Activated T-cell treated with anti-CD3 and anti-CD28 coated beads, Interleukin-2, amount 50 U/mL, for 24 hours (primary cell): ENCODE measurements around the gene ANO10.
"Not testable (repeated sequence)": the region's sequence is repeated elsewhere in the genome, so short reads cannot be mapped to it uniquely, and the experiment has no call there.

Experiments used
- DNase-seq: peaks from one replicate; pipeline ENCODE4 v3.0.0-alpha.2; 2020
- H3K27ac Mint-ChIP-seq: 2 replicates; pipeline ENCODE4 v1.8.0; 2020; ENCODE audit warnings: mild to moderate bottlenecking, mixed read lengths
- H3K27me3 Mint-ChIP-seq: 2 replicates; pipeline ENCODE4 v1.8.0; 2020; ENCODE audit warnings: mixed read lengths
- H3K36me3 Mint-ChIP-seq: 2 replicates; pipeline ENCODE4 v1.8.0; 2020; ENCODE audit warnings: low read depth, mixed read lengths
- H3K4me1 Mint-ChIP-seq: 2 replicates; pipeline ENCODE4 v1.8.0; 2020; ENCODE audit warnings: low read depth, mixed read lengths
- H3K4me3 Mint-ChIP-seq: 2 replicates; pipeline ENCODE4 v1.8.0; 2020; ENCODE audit warnings: mild to moderate bottlenecking, moderate library complexity, mixed read lengths
- H3K9me3 Mint-ChIP-seq: 2 replicates; pipeline ENCODE4 v1.8.0; 2020; ENCODE audit warnings: mixed read lengths

The ANO10 gene

DNA sequence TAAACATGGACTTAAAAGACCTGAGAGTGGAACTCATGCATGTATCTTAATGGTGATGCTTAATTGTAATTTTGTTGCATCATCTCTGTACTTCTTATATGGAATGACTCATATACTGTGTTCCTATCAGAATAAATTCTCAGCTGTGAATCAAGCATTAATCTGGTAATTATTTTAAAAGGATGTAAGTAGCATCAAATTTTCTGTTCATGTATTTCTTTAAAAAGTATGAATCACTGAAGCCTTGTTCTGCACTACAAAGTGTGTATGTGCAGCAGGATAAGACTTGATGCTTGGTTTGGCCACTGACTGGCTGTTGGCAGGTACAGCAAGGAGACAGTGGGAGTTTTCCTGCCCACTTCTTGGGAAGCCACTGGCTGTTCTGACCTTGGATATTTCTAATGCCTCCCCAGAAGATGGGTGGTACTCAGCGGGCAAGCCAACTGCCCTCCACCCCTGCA is 123.9 kb downstream of the ANO10 start:
- Mint-ChIP-seq H3K27me3 (no peaks in the 10 kb centered on the region), H3K4me3 (no peak overlapping the region), H3K27ac (peak overlapping the region; percentile 69), H3K36me3 (no peaks in the 10 kb centered on the region), H3K4me1 (peaks cover 59% of the 10 kb centered on the region), H3K9me3 (no peaks in the 10 kb centered on the region)
- no peak for DNase-seq

DNA sequence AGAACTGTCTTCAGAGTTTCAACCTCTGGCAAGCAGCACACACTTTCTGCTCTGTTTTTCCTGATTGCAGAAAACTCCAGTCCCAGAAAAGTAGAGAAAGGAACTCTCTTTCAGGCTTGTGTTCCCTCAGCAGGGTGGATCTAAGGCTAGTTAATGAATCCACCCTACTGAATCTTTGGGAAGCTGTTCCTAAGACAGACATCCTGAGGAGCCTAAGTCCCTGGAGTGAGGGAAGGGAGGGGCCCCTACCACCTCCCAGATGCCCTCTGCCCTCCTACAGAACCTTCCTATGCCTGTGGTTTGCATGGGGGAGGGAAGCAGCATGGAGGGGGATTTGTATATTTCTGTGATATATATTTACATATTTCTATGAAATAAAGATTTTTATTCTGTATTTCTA is 124.4 kb downstream of the ANO10 start:
- no peaks in the 10 kb centered on the region for H3K27me3 Mint-ChIP-seq

DNA sequence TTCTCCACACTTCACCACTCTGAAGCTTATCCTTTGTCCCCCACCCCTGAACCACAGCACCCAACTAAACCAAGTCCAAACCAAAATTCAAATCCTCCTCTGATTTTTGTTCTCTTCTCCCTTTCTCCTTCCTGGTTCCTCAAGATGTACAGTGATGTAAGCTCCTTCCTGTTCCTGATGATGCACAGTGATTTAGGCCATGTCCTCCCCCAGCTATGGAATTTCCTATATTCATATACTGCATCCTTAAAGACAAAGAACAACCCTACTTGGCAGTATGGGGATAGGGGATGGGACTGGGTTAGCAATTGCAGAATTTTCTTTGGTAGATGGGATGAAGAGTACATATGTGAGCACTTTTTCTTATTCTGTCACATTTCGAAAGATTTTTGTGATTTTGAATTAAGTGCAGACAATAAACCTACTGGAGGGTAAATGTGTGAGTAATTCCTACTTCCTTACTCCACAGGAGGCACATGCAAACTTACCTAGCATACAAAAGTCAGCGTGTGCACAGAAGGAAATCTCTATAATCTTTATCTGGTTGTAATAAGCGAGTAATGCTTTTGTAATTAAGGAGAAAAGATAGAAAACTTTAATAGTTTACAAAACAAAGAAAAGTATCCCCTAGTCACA is 125.0 kb downstream of the ANO10 start:
- Mint-ChIP-seq H3K27me3 (no peaks in the 10 kb centered on the region), H3K9me3 (no peaks in the 10 kb centered on the region), H3K4me3 (no peak overlapping the region), H3K27ac (peak overlapping the region; percentile 47), H3K4me1 (peaks cover 57% of the 10 kb centered on the region), H3K36me3 (no peaks in the 10 kb centered on the region)
- DNase-seq, result no peak

More for the DNA sequence above, 124.4 kb downstream of the ANO10 start:
- Mint-ChIP-seq H3K4me3 (no peak overlapping the region), H3K27ac (peak overlapping the region; percentile 47), H3K4me1 (peaks cover 55% of the 10 kb centered on the region), H3K36me3 (no peaks in the 10 kb centered on the region), H3K9me3 (no peaks in the 10 kb centered on the region)
- no peak for DNase-seq

DNA sequence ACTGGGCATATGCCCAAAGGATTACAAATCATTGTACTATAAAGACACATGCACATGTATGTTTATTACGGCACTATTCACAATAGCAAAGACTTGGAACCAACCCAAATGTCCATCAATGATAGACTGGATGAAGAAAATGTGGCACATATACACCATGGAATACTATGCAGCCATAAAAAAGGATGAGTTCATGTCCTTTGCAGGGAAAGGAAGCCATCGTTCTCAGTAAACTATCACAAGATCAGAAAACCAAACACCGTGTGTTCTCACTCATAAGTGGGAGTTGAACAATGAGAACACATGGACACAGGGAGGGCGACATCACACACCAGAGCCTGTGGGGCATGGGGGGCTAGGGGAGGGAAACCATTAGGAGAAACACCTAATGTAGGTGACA is 128.9 kb downstream of the ANO10 start:
- H3K27me3 Mint-ChIP-seq, H3K4me3 Mint-ChIP-seq, H3K9me3 Mint-ChIP-seq, H3K36me3 Mint-ChIP-seq, H3K27ac Mint-ChIP-seq, DNase-seq: not testable (repeated sequence)
- H3K4me1 Mint-ChIP-seq, result peaks cover 34% of the 10 kb centered on the region

DNA sequence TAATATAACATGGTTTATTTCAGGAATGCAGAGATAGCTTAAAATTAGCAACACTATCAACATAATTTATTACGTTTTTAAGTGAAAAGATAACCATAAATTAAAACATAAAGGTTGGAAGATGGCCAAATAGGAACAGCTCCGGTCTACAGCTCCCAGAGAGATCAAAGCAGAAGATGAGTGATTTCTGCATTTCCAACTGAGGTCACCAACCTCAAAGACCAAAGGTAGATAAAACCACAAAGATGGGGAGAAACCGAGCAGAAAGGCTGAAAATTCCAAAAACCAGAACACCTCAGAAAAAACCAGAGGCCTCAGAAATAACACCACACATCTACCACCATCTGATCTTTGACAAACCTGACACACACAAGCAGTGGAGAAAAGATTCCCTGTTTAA is 130.0 kb downstream of the ANO10 start:
- DNase-seq, H3K27me3 Mint-ChIP-seq, H3K36me3 Mint-ChIP-seq, H3K9me3 Mint-ChIP-seq, H3K27ac Mint-ChIP-seq, H3K4me3 Mint-ChIP-seq: not testable (repeated sequence)
- H3K4me1 Mint-ChIP-seq, result peaks cover 24% of the 10 kb centered on the region

DNA sequence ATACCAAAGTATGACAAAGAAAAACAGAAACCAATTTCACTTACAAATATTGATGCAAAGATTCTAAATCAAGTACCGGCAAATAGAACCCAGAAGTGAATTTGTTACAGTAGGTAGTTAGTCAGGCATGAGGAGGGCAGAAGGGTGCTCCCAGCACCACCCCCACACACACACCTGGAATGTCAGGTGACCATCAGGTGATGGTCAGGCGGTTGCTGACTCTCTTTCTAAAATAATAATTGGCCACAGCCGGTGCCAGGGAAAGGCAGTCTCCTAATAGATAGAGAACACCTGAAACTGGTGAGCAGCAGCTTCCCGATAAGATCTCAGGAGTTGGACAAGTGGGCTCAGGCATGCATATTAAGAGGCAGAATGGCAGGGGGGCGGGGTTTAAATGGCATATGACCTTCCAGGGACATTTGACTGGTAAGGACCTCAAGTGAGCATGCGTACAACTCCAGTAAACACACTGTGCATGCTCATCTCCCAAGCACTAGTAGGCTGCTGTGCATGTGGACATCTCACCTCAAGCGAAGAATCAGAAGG is 131.1 kb downstream of the ANO10 start:
- no peak for DNase-seq
- Mint-ChIP-seq H3K36me3 (no peaks in the 10 kb centered on the region), H3K9me3 (no peaks in the 10 kb centered on the region), H3K4me3 (no peak overlapping the region), H3K27me3 (no peaks in the 10 kb centered on the region), H3K27ac (no peak overlapping the region), H3K4me1 (peaks cover 19% of the 10 kb centered on the region)

DNA sequence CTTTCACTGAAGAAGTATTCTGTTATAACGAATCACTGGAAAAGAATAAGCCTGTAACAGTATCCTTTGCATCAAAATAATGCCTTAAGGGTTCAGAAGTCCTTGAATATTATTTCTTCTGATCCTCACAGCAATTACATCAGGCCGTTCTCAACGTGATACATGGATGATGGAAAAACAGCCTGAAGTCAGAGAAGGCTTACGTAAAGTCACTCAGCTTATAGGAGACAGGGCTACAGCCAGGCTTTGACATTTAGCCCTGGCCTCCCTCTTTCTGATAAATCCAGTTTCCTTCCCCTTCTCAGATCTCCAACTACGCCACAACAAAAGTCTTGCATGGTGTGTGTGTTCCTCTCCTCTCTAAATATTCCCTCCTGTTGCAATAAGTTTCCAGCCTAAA is 131.9 kb downstream of the ANO10 start:
- no peaks in the 10 kb centered on the region for H3K36me3 Mint-ChIP-seq
- H3K4me3 Mint-ChIP-seq, result no peak overlapping the region
- peaks cover 2% of the 10 kb centered on the region for H3K9me3 Mint-ChIP-seq
- H3K27me3 Mint-ChIP-seq, result no peaks in the 10 kb centered on the region
- peaks cover 19% of the 10 kb centered on the region for H3K4me1 Mint-ChIP-seq
- H3K27ac Mint-ChIP-seq, result no peak overlapping the region
- DNase-seq, result no peak

DNA sequence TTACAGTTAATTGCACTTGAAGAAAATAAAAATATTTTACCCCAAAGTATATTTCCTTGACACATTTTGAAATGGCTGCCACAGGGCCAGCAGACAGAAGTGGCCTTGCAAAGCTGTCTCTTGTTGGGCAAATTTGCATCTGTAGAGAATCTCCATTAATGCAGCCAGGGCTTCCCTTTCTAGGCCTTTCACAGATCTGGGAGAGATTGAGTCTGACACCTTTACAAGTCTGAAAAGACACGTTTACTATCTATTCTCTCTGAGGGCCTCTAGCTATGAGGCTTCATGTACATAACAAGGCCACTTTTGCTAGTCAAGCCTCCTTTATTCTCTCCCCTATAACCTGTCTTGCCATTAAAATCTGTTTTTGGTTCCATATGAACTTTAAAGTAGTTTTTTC is 135.9 kb downstream of the ANO10 start:
- Mint-ChIP-seq H3K9me3 (peaks cover 9% of the 10 kb centered on the region), H3K4me3 (no peak overlapping the region), H3K27me3 (no peaks in the 10 kb centered on the region), H3K27ac (no peak overlapping the region), H3K4me1 (peaks cover 25% of the 10 kb centered on the region), H3K36me3 (no peaks in the 10 kb centered on the region)
- no peak for DNase-seq

DNA sequence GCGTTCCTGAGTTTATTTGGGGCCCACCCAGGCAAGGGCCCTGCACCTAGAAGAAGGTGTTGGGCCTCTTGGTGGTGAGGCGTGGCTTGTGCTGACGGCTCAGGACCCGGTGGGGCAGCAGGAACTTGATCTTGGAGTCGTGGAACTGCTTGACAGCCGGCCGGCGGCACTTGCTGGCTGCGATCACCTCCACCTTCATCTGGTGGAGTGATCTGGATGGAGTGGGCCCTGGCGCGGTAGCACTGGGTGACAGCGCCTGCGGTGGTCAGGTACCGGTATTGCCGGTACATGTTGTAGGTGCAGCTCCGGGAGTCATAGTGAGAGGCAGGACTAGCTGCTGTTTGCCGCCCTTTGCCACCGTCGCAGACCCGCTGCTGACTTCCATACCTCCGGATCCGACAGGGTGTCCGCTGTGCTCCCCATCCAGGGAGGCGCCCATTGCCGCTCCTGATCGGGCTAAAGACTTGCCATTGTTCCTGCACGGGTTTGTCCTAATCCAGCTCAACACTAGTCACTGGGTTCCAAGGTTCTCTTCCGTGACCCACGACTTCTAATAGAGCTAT is 136.8 kb downstream of the ANO10 start:
- peaks cover 9% of the 10 kb centered on the region for H3K9me3 Mint-ChIP-seq
- no peak overlapping the region for H3K27ac Mint-ChIP-seq
- no peak overlapping the region for H3K4me3 Mint-ChIP-seq
- H3K27me3 Mint-ChIP-seq, result no peaks in the 10 kb centered on the region
- no peak for DNase-seq
- H3K36me3 Mint-ChIP-seq, result no peaks in the 10 kb centered on the region
- peaks cover 19% of the 10 kb centered on the region for H3K4me1 Mint-ChIP-seq

DNA sequence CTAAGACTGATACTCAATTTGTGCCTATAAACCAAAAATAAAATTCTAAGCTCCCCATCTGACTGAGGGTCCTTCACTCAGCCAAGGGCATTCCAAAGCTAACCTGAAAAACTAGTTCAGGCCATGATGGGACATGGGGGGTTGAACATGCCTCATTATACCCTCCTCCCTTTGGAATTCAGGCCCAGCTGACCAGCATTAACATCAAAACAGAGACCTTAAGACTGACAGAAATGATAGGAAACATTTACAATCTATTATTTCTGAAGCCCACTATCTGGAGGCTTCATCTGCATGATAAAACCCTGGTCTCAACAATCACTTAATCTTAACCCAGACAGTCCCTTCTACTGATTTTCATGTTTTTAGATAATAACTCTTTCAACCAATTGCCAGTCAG is 140.4 kb downstream of the ANO10 start:
- no peaks in the 10 kb centered on the region for H3K36me3 Mint-ChIP-seq
- no peak for DNase-seq
- no peaks in the 10 kb centered on the region for H3K27me3 Mint-ChIP-seq
- no peak overlapping the region for H3K4me3 Mint-ChIP-seq
- H3K4me1 Mint-ChIP-seq, result peaks cover 52% of the 10 kb centered on the region
- no peak overlapping the region for H3K27ac Mint-ChIP-seq
- H3K9me3 Mint-ChIP-seq, result peaks cover 9% of the 10 kb centered on the region

DNA sequence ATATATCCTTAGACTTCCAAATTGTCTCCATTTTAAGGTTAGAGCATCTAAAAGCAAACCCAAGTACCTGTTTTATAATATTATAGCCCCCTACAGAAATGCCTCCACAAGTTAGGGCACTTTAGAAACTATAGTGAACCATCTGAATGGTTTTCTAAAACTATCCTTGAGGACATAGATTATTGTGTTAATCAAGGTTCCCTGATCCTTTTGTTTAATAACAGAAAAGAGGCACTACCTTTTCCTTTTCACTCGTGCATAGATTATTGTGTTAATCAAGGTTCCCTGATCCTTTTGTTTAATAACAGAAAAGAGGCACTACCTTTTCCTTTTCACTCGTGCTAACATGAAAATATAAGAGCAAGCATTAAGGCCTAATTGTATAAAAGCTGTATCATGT is 143.0 kb downstream of the ANO10 start:
- H3K27me3 Mint-ChIP-seq, H3K9me3 Mint-ChIP-seq, H3K36me3 Mint-ChIP-seq, H3K4me3 Mint-ChIP-seq, DNase-seq, H3K27ac Mint-ChIP-seq: not testable (repeated sequence)
- peaks cover 55% of the 10 kb centered on the region for H3K4me1 Mint-ChIP-seq

DNA sequence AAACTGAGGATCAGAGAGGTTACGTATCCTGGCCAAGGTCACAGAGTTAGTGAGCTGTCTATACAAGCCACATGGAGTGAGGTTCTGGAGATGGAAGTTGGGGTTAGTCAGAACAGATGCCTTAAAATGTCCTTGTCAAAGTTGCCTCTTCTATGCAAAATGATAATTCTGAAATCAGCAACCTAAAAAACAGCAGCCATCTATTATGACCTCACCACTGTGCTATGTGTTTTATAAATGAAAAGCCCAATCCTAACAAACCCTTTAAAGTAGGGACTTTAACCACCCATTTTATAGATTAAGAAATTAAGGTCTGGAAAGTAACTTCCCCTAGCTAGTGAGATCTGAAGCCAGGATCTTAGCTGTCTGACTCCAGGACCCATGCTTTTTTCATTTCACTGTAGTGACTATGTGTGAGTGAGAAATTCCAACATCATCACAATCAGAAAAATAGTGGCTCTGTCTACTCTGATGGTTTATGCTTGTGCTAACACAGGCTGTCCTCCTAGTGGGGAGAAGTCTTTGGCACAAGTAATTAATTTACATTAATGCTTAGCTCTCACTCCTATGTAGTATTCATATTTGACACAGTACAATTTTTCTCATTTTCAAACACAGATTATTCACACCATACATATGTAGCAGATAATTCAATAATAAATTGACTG is 143.6 kb downstream of the ANO10 start:
- H3K27me3 Mint-ChIP-seq, result no peaks in the 10 kb centered on the region
- peaks cover 55% of the 10 kb centered on the region for H3K4me1 Mint-ChIP-seq
- H3K27ac Mint-ChIP-seq, result peak overlapping the region; percentile 91
- H3K9me3 Mint-ChIP-seq, result peaks cover 5% of the 10 kb centered on the region
- H3K36me3 Mint-ChIP-seq, result no peaks in the 10 kb centered on the region
- peak overlapping the region; percentile 28 for H3K4me3 Mint-ChIP-seq
- no peak for DNase-seq

DNA sequence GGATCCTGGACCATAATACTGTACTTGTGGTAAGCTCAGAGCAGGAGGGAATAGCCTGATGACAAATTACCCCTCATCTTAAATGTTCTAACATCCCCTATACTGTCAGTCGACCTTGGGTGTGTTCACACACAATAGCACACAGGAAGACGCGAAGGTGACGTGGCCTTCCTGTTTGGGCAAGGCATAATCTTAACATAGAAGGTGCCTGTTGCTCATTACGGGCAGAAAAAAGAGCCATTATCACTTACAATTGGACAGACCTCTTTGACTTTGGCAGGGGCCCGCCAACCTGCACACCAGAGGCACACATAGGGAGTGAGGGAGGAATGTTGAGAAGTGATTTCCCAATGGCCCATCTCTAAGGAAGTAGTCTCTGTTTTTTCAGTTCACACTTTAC is 144.2 kb downstream of the ANO10 start:
- Mint-ChIP-seq H3K9me3 (peaks cover 5% of the 10 kb centered on the region), H3K27me3 (no peaks in the 10 kb centered on the region), H3K4me1 (peaks cover 48% of the 10 kb centered on the region), H3K36me3 (no peaks in the 10 kb centered on the region), H3K4me3 (peak overlapping the region; percentile 28), H3K27ac (peak overlapping the region; percentile 91)
- DNase-seq, result peak; percentile 62

DNA sequence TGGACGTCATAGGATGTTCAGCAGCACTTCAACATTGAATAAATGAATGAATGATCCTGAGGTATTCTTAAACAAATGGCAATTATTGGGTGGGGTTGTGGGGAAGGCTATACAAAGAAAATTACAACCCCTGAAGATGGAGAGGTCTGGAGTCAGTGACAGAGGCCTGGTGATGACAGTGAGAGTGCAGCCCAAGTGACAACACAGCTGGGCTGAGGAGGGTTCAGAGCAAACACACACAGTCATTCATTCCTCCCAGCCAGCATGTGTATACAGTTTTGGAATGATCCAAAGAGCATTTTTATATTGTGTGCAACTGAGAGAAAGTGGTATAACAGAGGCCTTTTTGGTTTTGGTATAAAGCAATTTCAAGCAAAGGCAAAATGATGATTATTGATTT is 148.1 kb downstream of the ANO10 start:
- Mint-ChIP-seq H3K27me3 (no peaks in the 10 kb centered on the region), H3K4me1 (peaks cover 35% of the 10 kb centered on the region), H3K4me3 (no peak overlapping the region), H3K9me3 (no peaks in the 10 kb centered on the region), H3K36me3 (no peaks in the 10 kb centered on the region), H3K27ac (no peak overlapping the region)
- DNase-seq, result no peak

DNA sequence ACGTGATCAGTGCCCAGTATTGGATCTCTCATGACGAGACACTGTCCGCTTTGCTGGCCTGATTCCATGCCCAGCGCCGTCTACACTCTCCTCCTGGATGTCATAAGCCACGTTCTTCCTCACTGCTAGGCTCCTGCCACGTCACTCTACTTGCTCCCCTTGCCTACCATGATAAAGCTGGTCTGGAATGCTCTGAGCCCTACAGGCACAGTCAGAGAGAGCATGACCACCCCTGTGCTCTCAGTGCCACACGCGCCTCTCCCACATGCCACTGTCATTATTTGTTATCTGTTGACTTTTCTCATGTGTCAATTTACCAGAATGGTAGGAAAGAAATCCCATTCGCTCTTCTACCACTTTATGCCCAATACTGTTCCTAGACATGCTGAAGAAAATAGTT is 148.6 kb downstream of the ANO10 start:
- Mint-ChIP-seq H3K4me1 (peaks cover 30% of the 10 kb centered on the region), H3K4me3 (no peak overlapping the region), H3K27me3 (no peaks in the 10 kb centered on the region), H3K27ac (no peak overlapping the region), H3K9me3 (no peaks in the 10 kb centered on the region), H3K36me3 (no peaks in the 10 kb centered on the region)
- no peak for DNase-seq
